HCT116 (cell line): ENCODE data around the gene CARS1. TPM values are rescaled to one million over a fixed set of nuclear protein-coding genes. Genes with fewer than 3 reads are reported as not detected.

Experiments
- ATAC-seq: fragments of 200-7000 bp; cut with Tn5 transposase; 2 replicates; pipeline ENCODE4 v1.9.1; 2020; ENCODE audit warnings: mild to moderate bottlenecking, moderate library complexity
- BruUV-seq: library from RNA; stranded (reverse); fragments of 400-500 nt; replicated peaks from 2 replicates; lab custom pipeline; 2021; lab: Mats Ljungman, UMichigan
- CTCF ChIA-PET: fragments of 300-600 bp; sonication (Branson Sonifier 250); formaldehyde crosslinking; loops from one replicate; lab custom pipeline; 2021; ENCODE audit warnings: antibody characterized with exemption; lab: Charles Lee
- POLR2A ChIA-PET: fragments of 300-600, 350-600 bp; sonication (Branson Sonifier 250); formaldehyde crosslinking; loops from one replicate; lab custom pipeline; 2021; ENCODE audit warnings: antibody characterized with exemption; lab: Charles Lee
- RAD21 ChIA-PET, 2 experiments: fragments of 300-600 bp; sonication (Branson Sonifier 250); formaldehyde crosslinking; loops; one replicate each; lab custom pipeline; 2023; ENCODE audit warnings: low total read pairs in 2 of 2; ENCODE audit not compliant: uncharacterized antibody in 2 of 2, unreplicated experiment in 2 of 2, low non-redundant PET in 1 of 2; lab: Charles Lee
- DNase-seq: peaks from one replicate; pipeline ENCODE4 v3.0.0-alpha.2; 2010; ENCODE audit warnings: low read depth, low spot score
- H2AFZ ChIP-seq: fragments of 200-600 bp; shearing (Covaris generic), sonication (generic); 2 replicates; pipeline ENCODE4 v1.6.1; 2017; ENCODE audit warnings: low read depth, mixed run types, mixed read lengths, antibody characterized with exemption, low read length; ENCODE audit not compliant: poor library complexity, severe bottlenecking
- H3K27ac ChIP-seq: 2 replicates; pipeline ENCODE4 v1.5.1; 2012; ENCODE audit warnings: low read depth, low read length
- H3K27me3 ChIP-seq: fragments of 200-600 bp; sonication (generic); 2 replicates; pipeline ENCODE4 v1.6.1; 2016; ENCODE audit warnings: mixed run types, low read length, mixed read lengths; ENCODE audit not compliant: insufficient read depth
- H3K36me3 ChIP-seq, 2 experiments: fragments of 200-500 bp in 1 of 2; fragments of 200-600 bp in 1 of 2; sonication (Bioruptor generic) in 1 of 2; sonication (generic) in 1 of 2; 2 replicates each; pipeline versions ENCODE4 v1.5.1 to v1.6.1; 2014 to 2016; ENCODE audit warnings: low read length in 2 of 2, inconsistent platforms in 1 of 2, mixed read lengths in 1 of 2, mixed run types in 1 of 2; ENCODE audit not compliant: insufficient read depth in 2 of 2, control insufficient read depth in 1 of 2
- H3K4me1 ChIP-seq, 2 experiments: fragments of 200-600 bp in 1 of 2; sonication (generic) in 1 of 2; 2 replicates each; pipeline versions ENCODE4 v1.5.1 to v1.6.1; 2012 to 2017; ENCODE audit warnings: low read length in 2 of 2, inconsistent platforms in 1 of 2, mild to moderate bottlenecking in 1 of 2, mixed read lengths in 1 of 2, mixed run types in 1 of 2, moderate library complexity in 1 of 2; ENCODE audit not compliant: insufficient read depth in 2 of 2, control insufficient read depth in 1 of 2
- H3K4me2 ChIP-seq: fragments of 200-600 bp; sonication (generic); 2 replicates; pipeline ENCODE4 v1.6.1; 2017; ENCODE audit warnings: mixed run types, low read length, mixed read lengths
- H3K4me3 ChIP-seq, 2 experiments: fragments of 200-600 bp in 1 of 2; sonication (generic) in 1 of 2; replicated peaks in 1 of 2; 2 replicates each; pipeline ENCODE4 v1.5.1; 2011 to 2016; ENCODE audit warnings: low read length in 2 of 2, control low read depth in 1 of 2, low read depth in 1 of 2, mild to moderate bottlenecking in 1 of 2, mixed read lengths in 1 of 2, mixed run types in 1 of 2
- H3K79me2 ChIP-seq: fragments of 200-600 bp; sonication (generic); 2 replicates; pipeline ENCODE4 v1.6.1; 2017; ENCODE audit warnings: mild to moderate bottlenecking, mixed run types, low read length, moderate library complexity, mixed read lengths; ENCODE audit not compliant: insufficient read depth
- H3K9ac ChIP-seq: fragments of 200-600 bp; sonication (generic); 2 replicates; pipeline ENCODE4 v1.6.1; 2016; ENCODE audit warnings: low read length, mixed read lengths
- H3K9me2 ChIP-seq: fragments of 200-600 bp; sonication (generic), shearing (Covaris generic); 2 replicates; pipeline ENCODE4 v1.6.1; 2017; ENCODE audit warnings: mixed run types, mild to moderate bottlenecking, moderate library complexity; ENCODE audit not compliant: insufficient read depth
- H3K9me3 ChIP-seq, 2 experiments: fragments of 200-500 bp in 1 of 2; fragments of 200-600 bp in 1 of 2; sonication (Bioruptor generic) in 1 of 2; sonication (generic) in 1 of 2; 2 replicates each; pipeline ENCODE4 v1.6.1; 2014 to 2017; ENCODE audit warnings: low read length in 2 of 2, mixed read lengths in 2 of 2, inconsistent platforms in 1 of 2, low read depth in 1 of 2, mild to moderate bottlenecking in 1 of 2, mixed run types in 1 of 2, moderate library complexity in 1 of 2; ENCODE audit not compliant: control insufficient read depth in 1 of 2, insufficient read depth in 1 of 2
- H4K20me1 ChIP-seq: fragments of 200-600 bp; sonication (generic), shearing (Covaris generic); 2 replicates; pipeline ENCODE4 v1.6.1; 2017; ENCODE audit warnings: mixed run types, mild to moderate bottlenecking, moderate library complexity; ENCODE audit not compliant: insufficient read depth
- ATF3 ChIP-seq: IDR thresholded peaks from 2 replicates; pipeline ENCODE4 v1.6.1; 2012
- CBX3 ChIP-seq: IDR thresholded peaks from 2 replicates; pipeline ENCODE4 v1.6.1; 2012; ENCODE audit warnings: low read depth
- CEBPB ChIP-seq: IDR thresholded peaks from 2 replicates; pipeline ENCODE4 v1.6.1; 2012; ENCODE audit warnings: low read depth
- CTCF ChIP-seq, 3 experiments: fragments of 200-600 bp in 1 of 3; sonication (generic) in 1 of 3; IDR thresholded peaks in 2 of 3; conservative IDR thresholded peaks in 1 of 3; 2 replicates each; pipeline ENCODE4 v1.5.1; 2012 to 2017; ENCODE audit warnings: low read depth in 2 of 3, low read length in 2 of 3, antibody characterized with exemption in 1 of 3, borderline replicate concordance in 1 of 3, control low read depth in 1 of 3, mild to moderate bottlenecking in 1 of 3, mixed read lengths in 1 of 3, mixed run types in 1 of 3, moderate library complexity in 1 of 3; ENCODE audit not compliant: insufficient read depth in 1 of 3
- EGR1 ChIP-seq: IDR thresholded peaks from 2 replicates; pipeline ENCODE4 v1.6.1; 2012; ENCODE audit warnings: low read depth
- EZH2 ChIP-seq: fragments of 200-600 bp; sonication (generic); IDR thresholded peaks from 2 replicates; pipeline ENCODE4 v1.6.1; 2017; ENCODE audit warnings: antibody characterized with exemption, mixed run types
- EZH2phosphoT487 ChIP-seq: fragments of 200-600 bp; IDR thresholded peaks from 2 replicates; pipeline ENCODE4 v1.6.1; 2018; ENCODE audit warnings: antibody characterized with exemption, borderline replicate concordance
- FOSL1 ChIP-seq: IDR thresholded peaks from 2 replicates; pipeline ENCODE4 v1.6.1; 2012; ENCODE audit warnings: low read depth
- MAX ChIP-seq: IDR thresholded peaks from 2 replicates; pipeline ENCODE4 v1.6.1; 2012
- POLR2A ChIP-seq: IDR thresholded peaks from 2 replicates; pipeline ENCODE4 v1.7.0; 2011; ENCODE audit warnings: borderline replicate concordance; ENCODE audit not compliant: insufficient read depth, insufficient read length; ENCODE audit errors: extremely low read depth
- RAD21 ChIP-seq: IDR thresholded peaks from 2 replicates; pipeline ENCODE4 v1.6.1; 2012; ENCODE audit warnings: low read depth, mild to moderate bottlenecking
- SP1 ChIP-seq: IDR thresholded peaks from 2 replicates; pipeline ENCODE4 v1.6.1; 2012; ENCODE audit warnings: low read depth
- TCF7L2 ChIP-seq: IDR thresholded peaks from 2 replicates; pipeline ENCODE4 v1.7.0; 2011; ENCODE audit warnings: borderline replicate concordance, inconsistent platforms; ENCODE audit not compliant: insufficient read depth, insufficient read length; ENCODE audit errors: extremely low read depth
- ZFX ChIP-seq: fragments of 450-650 bp; IDR thresholded peaks from 2 replicates; pipeline ENCODE4 v1.6.1; 2017
- ZNF274 ChIP-seq: fragments of 200-500 bp; sonication (Bioruptor generic); IDR thresholded peaks from 2 replicates; pipeline ENCODE4 v1.6.1; 2014; ENCODE audit warnings: mild to moderate bottlenecking, low read depth, low read length, inconsistent platforms
- intact Hi-C: fragments of 100-400 bp; cut with micrococcal nuclease; formaldehyde crosslinking; loops from 2 replicates; pipeline ENCODE4 v1.10.0; 2022
- total RNA-seq: library from RNA; stranded (reverse); gene quantifications from one replicate; pipeline ENCODE4 v1.2.1, GENCODE V29; 2021; ENCODE audit not compliant: unreplicated experiment

CARS1 gene
- total RNA-seq, 1 experiment from 2014 or later = 124 TPM

GRCh38 chr11:2958251-2958650, 99.0 kb downstream of the CARS1 start:
- Histone ChIP-seq H3K36me3 (peaks cover 65 to 69% of the 10 kb centered on the region in 2 experiments), H4K20me1 (peaks cover 3% of the 10 kb centered on the region; the same call in 1 of the 2 replicates), H3K4me1 (no peaks in the 10 kb centered on the region), H3K79me2 (peaks cover 71% of the 10 kb centered on the region), H3K9ac (no peak overlapping the region), H3K9me2 (no peaks in the 10 kb centered on the region), H3K27ac (no peak overlapping the region), H2AFZ (no peak overlapping the region), H3K27me3 (no peaks in the 10 kb centered on the region), H3K4me3 (no peak overlapping the region), H3K9me3 (no peaks in the 10 kb centered on the region), H3K4me2 (no peak overlapping the region)
- intact Hi-C loops = no loop called here
- ATAC-seq = no peak
- ChIA-PET RAD21 (no interaction called here), CTCF (no interaction called here), POLR2A (interaction anchor here (1.1 kb wide), 1 partner anchor 29 kb away, joined by 3 read pairs; the partner anchor contains the start of gene PHLDA2)
- DNase-seq = no peak
- TF ChIP-seq TCF7L2 (no peak), EZH2 (no peak), EGR1 (no peak), POLR2A (no peak), ZNF274 (no peak), ZFX (no peak), MAX (no peak), EZH2phosphoT487 (no peak), CEBPB (no peak)
- no TSS peak for BruUV-seq

- Histone ChIP-seq H3K36me3 (peaks cover 69 to 82% of the 10 kb centered on the region in 2 experiments), H3K4me3 (no peak overlapping the region), H4K20me1 (peaks cover 3% of the 10 kb centered on the region; the same call in 1 of the 2 replicates), H3K27me3 (no peaks in the 10 kb centered on the region), H2AFZ (no peak overlapping the region), H3K27ac (no peak overlapping the region), H3K79me2 (peaks cover 50% of the 10 kb centered on the region), H3K4me1 (peaks cover 0 to 16% of the 10 kb centered on the region in 2 experiments; a peak in 1 of 4 replicates), H3K9ac (no peak overlapping the region), H3K9me2 (no peaks in the 10 kb centered on the region), H3K4me2 (no peak overlapping the region), H3K9me3 (no peaks in the 10 kb centered on the region)
- ChIA-PET RAD21 (no interaction called here), CTCF (no interaction called here), POLR2A (no interaction called here)
- ATAC-seq = no peak
- TF ChIP-seq CBX3 = no peak
- TF ChIP-seq MAX = no peak
- no peak for TF ChIP-seq CTCF (IDR thresholded peaks at IDR 0.05 in 2 of 3, conservative IDR thresholded peaks at IDR 0.05 in 1 of 3; ENCODE audit: borderline replicate concordance in 1 of 3, insufficient read depth in 1 of 3, low read depth in 2 of 3, low read length in 2 of 3)
- TF ChIP-seq EGR1 = no peak
- no peak for TF ChIP-seq ATF3
- no peak for TF ChIP-seq FOSL1
- TF ChIP-seq EZH2phosphoT487 = no peak
- TF ChIP-seq RAD21 = no peak
- TF ChIP-seq SP1 = no peak
- BruUV-seq = no TSS peak
- no peak for DNase-seq
- intact Hi-C loops = no loop called here
Measured at GRCh38 chr11:2955906-2956476, 101.2 kb downstream of the CARS1 start.
